22Rv1 (cell line): Measurements from ENCODE around the gene VASH1.

Experiments used
- H3K27ac ChIP-seq: fragments of 450-650 bp; 2 replicates; pipeline ENCODE4 v1.5.1; 2017
- CTCF ChIP-seq: fragments of 450-650 bp; IDR thresholded peaks from 2 replicates; pipeline ENCODE4 v1.5.1; 2017; ENCODE audit warnings: mild to moderate bottlenecking
- ZFX ChIP-seq: fragments of 450-650 bp; IDR thresholded peaks from 2 replicates; pipeline ENCODE4 v1.6.1; 2017; ENCODE audit warnings: antibody characterized with exemption, borderline replicate concordance

The VASH1 gene

GRCh38 chr14:76806446-76806845 is 45.2 kb downstream of the VASH1 start:
- TF ChIP-seq ZFX: no peak
- no peak for TF ChIP-seq CTCF
- no peak overlapping the region for H3K27ac ChIP-seq

- H3K27ac ChIP-seq: no peak overlapping the region
These were observed 46.7 kb downstream of the VASH1 start for GRCh38 chr14:76808011-76808410.

DNA sequence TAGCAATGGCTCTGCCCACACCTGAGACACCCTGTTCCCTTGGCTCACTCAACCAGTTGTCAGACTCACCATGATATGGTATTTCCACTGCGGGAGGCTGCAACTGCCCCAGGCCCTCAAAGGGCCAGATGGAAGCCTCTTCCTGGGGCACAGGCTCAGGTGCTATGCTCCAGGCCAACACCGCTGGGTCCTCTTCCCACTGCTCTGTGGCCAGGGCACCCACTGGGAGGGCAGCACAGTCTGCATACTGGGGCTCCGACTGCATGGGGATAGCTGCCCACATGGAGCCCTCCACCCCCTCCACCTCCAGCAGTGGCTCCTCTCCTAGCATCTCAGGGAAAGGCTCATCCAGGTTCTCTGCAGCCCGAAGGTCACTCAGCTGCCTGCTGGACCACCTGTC is 47.7 kb downstream of the VASH1 start:
- H3K27ac ChIP-seq: no peak overlapping the region
- no peak for TF ChIP-seq ZFX
- no peak for TF ChIP-seq CTCF

More at GRCh38 chr14:76808011-76808410, 46.7 kb downstream of the VASH1 start:
- no peak for TF ChIP-seq ZFX
- TF ChIP-seq CTCF: no peak

GRCh38 chr14:76810525-76810924 is 49.3 kb downstream of the VASH1 start:
- H3K27ac ChIP-seq: no peak overlapping the region
- TF ChIP-seq ZFX (no peak), CTCF (no peak)

GRCh38 chr14:76810953-76811400 is 49.7 kb downstream of the VASH1 start:
- peak overlapping the region; percentile 86; the same call in 1 of the 2 replicates for H3K27ac ChIP-seq
- no peak for TF ChIP-seq ZFX
- TF ChIP-seq CTCF: peak; percentile 60

DNA sequence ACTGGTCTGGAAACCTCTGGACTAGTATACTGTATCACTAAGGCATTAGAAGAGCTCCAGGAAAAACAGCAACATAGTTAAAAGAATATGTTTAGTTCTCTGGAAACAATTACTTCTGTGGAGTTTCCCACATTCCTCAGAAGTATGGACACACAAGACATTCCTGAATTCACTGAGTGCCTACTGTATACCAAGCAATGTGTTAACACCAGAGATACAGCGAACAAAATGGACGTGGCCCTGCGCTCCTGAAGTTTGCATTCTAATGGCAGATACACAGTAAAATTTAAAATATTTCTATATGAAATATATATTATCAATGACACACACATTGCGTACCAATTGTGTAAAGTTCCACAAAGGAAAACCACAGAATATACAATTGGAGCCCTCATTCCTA is 50.3 kb downstream of the VASH1 start:
- peak overlapping the region; percentile 86 for H3K27ac ChIP-seq
- TF ChIP-seq CTCF (no peak), ZFX (no peak)

DNA sequence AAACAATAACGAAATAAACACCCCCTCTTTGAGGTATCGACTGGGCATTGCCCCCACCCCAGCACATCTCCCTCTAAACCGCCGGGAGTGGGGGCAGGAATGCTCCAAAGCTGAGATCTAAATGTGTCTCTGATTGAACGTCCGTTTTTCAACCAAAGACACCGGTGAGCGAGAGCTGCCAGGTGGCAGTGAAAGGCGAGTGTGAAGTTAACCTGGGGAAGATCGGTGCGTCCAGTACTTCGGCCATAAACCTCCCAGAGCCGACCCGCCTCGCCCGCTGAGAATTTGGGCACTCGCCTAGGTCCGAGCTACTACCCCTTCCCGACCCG is 50.8 kb downstream of the VASH1 start:
- TF ChIP-seq ZFX: no peak
- TF ChIP-seq CTCF: no peak
- peak overlapping the region; percentile 86 for H3K27ac ChIP-seq
